ENCODE measurements around the gene ACAP3.

DNA sequence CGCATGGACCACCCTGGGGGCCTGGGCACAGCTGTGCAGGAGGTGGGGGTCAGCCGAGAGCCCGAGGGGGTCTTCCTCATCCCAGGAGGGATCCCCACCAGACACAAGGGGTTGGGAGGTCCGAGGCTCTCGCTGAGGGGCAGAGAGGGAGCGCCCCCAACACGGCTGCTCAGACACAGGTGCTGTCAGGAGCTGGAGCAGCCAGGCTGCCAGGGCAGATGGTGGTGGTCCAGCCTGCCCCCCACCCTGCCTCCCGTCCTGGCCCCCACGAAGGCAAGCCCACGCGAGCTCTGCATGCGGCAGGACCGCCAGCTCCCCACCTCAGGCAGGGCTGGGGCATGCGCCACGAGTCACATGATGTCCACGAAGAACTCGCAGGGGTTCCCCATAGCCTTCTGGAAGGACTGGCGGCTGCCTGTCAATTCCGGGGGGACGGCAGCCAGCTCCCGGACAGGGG lies 28.1 kb upstream of the ACAP3 start:
- TF ChIP-seq CEBPB (IDR thresholded peaks at IDR 0.05; ENCODE audit: low read depth, low read length) (no peak), MAZ (IDR thresholded peaks at IDR 0.05; ENCODE audit: borderline replicate concordance, low read depth, low read length) (no peak), POLR2A (IDR thresholded peaks at IDR 0.05; ENCODE audit: low read depth, low read length) (no peak), RFX5 (IDR thresholded peaks at IDR 0.05; ENCODE audit: low read depth, low read length) (no peak)
- TF ChIP-seq, protein P1, sequence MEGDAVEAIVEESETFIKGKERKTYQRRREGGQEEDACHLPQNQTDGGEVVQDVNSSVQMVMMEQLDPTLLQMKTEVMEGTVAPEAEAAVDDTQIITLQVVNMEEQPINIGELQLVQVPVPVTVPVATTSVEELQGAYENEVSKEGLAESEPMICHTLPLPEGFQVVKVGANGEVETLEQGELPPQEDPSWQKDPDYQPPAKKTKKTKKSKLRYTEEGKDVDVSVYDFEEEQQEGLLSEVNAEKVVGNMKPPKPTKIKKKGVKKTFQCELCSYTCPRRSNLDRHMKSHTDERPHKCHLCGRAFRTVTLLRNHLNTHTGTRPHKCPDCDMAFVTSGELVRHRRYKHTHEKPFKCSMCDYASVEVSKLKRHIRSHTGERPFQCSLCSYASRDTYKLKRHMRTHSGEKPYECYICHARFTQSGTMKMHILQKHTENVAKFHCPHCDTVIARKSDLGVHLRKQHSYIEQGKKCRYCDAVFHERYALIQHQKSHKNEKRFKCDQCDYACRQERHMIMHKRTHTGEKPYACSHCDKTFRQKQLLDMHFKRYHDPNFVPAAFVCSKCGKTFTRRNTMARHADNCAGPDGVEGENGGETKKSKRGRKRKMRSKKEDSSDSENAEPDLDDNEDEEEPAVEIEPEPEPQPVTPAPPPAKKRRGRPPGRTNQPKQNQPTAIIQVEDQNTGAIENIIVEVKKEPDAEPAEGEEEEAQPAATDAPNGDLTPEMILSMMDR (conservative IDR thresholded peaks at IDR 0.05; ENCODE audit: low read depth, low read length) = no peak
